Mesenchymal stem cell (in vitro differentiated cells and primary cell): ENCODE results near the gene CACNA1C.

Experiments
- DNase-seq: peaks from one replicate; pipeline ENCODE4 v3.0.0-alpha.2; 2013
- H2AFZ ChIP-seq: one replicate; pipeline ENCODE4 v1.6.1; 2013; ENCODE audit warnings: low read depth, mild to moderate bottlenecking, control low read depth, inconsistent platforms, low read length, moderate library complexity
- H2AK5ac ChIP-seq: 2 replicates; pipeline ENCODE4 v1.6.1; 2013; ENCODE audit warnings: low read length, moderate library complexity, mild to moderate bottlenecking, inconsistent platforms; ENCODE audit not compliant: severe bottlenecking
- H2BK120ac ChIP-seq: one replicate; pipeline ENCODE4 v1.6.1; 2013; ENCODE audit warnings: low read depth, mild to moderate bottlenecking, inconsistent platforms, low read length, moderate library complexity
- H2BK12ac ChIP-seq, 2 experiments: one replicate each; pipeline ENCODE4 v1.6.1; 2013; ENCODE audit warnings: inconsistent platforms in 2 of 2, low read length in 2 of 2, mild to moderate bottlenecking in 2 of 2, moderate library complexity in 2 of 2, control low read depth in 1 of 2
- H2BK15ac ChIP-seq: one replicate; pipeline ENCODE4 v1.6.1; 2013; ENCODE audit warnings: mild to moderate bottlenecking, low read depth, inconsistent platforms; ENCODE audit not compliant: poor library complexity, severe bottlenecking
- H2BK5ac ChIP-seq: 2 replicates; pipeline ENCODE4 v1.6.1; 2013; ENCODE audit warnings: low read depth, mild to moderate bottlenecking, low read length, control low read depth, inconsistent platforms; ENCODE audit not compliant: poor library complexity, severe bottlenecking
- H3K14ac ChIP-seq, 2 experiments: one replicate each; pipeline ENCODE4 v1.6.1; 2013; ENCODE audit warnings: inconsistent platforms in 2 of 2, low read length in 2 of 2, control low read depth in 1 of 2, mild to moderate bottlenecking in 1 of 2, moderate library complexity in 1 of 2
- H3K18ac ChIP-seq, 2 experiments: one replicate each; pipeline ENCODE4 v1.6.1; 2013; ENCODE audit warnings: inconsistent platforms in 2 of 2, low read length in 2 of 2, control low read depth in 1 of 2, low read depth in 1 of 2, mild to moderate bottlenecking in 1 of 2
- H3K23ac ChIP-seq, 2 experiments: one replicate each; pipeline ENCODE4 v1.6.1; 2013; ENCODE audit warnings: inconsistent platforms in 2 of 2, low read length in 2 of 2, mild to moderate bottlenecking in 2 of 2, moderate library complexity in 2 of 2, control low read depth in 1 of 2
- H3K27ac ChIP-seq: 2 replicates; pipeline ENCODE4 v1.5.1; 2013; ENCODE audit warnings: mild to moderate bottlenecking, moderate library complexity, low read length, control low read depth, inconsistent platforms; ENCODE audit not compliant: poor library complexity, severe bottlenecking
- H3K27me3 ChIP-seq, 2 experiments: 2 replicates each; pipeline versions ENCODE4 v1.6.1 to v1.7.0; 2013; ENCODE audit warnings: low read length in 2 of 2, mild to moderate bottlenecking in 2 of 2, moderate library complexity in 2 of 2, control low read depth in 1 of 2, inconsistent platforms in 1 of 2; ENCODE audit not compliant: control insufficient read depth in 1 of 2, insufficient read depth in 1 of 2
- H3K36me3 ChIP-seq, 2 experiments: 2 replicates each; pipeline versions ENCODE4 v1.6.1 to v1.7.0; 2013; ENCODE audit warnings: low read length in 2 of 2, control low read depth in 1 of 2, inconsistent platforms in 1 of 2, low read depth in 1 of 2, mild to moderate bottlenecking in 1 of 2; ENCODE audit not compliant: insufficient read depth in 2 of 2, control insufficient read depth in 1 of 2
- H3K4ac ChIP-seq, 2 experiments: one replicate each; pipeline ENCODE4 v1.6.1; 2013; ENCODE audit warnings: inconsistent platforms in 2 of 2, low read length in 2 of 2, mild to moderate bottlenecking in 2 of 2, moderate library complexity in 2 of 2, control low read depth in 1 of 2, low read depth in 1 of 2
- H3K4me1 ChIP-seq: 2 replicates; pipeline ENCODE4 v1.6.1; 2013; ENCODE audit warnings: low read depth, low read length, control low read depth; ENCODE audit not compliant: control insufficient read depth, insufficient read depth
- H3K4me2 ChIP-seq: 2 replicates; pipeline ENCODE4 v1.6.1; 2013; ENCODE audit warnings: low read length, mild to moderate bottlenecking, inconsistent platforms; ENCODE audit not compliant: poor library complexity, severe bottlenecking
- H3K4me3 ChIP-seq, 2 experiments: 2 replicates each; pipeline versions ENCODE4 v1.5.1 to v1.7.0; 2013; ENCODE audit warnings: low read length in 2 of 2, mild to moderate bottlenecking in 2 of 2, control low read depth in 1 of 2, low read depth in 1 of 2; ENCODE audit not compliant: insufficient read depth in 1 of 2
- H3K79me1 ChIP-seq: replicated peaks from 2 replicates; pipeline ENCODE4 v1.6.1; 2013; ENCODE audit warnings: mild to moderate bottlenecking, control low read depth, low read length, inconsistent platforms; ENCODE audit not compliant: poor library complexity, severe bottlenecking
- H3K9ac ChIP-seq: 2 replicates; pipeline ENCODE4 v1.7.0; 2013; ENCODE audit warnings: mild to moderate bottlenecking, low read length, moderate library complexity
- H3K9me3 ChIP-seq: 2 replicates; pipeline ENCODE4 v1.7.0; 2013; ENCODE audit warnings: mild to moderate bottlenecking, low read length; ENCODE audit not compliant: control insufficient read depth
- H4K8ac ChIP-seq: one replicate; pipeline ENCODE4 v1.6.1; 2013; ENCODE audit warnings: inconsistent platforms, mild to moderate bottlenecking, low read length, moderate library complexity
- H4K91ac ChIP-seq: one replicate; pipeline ENCODE4 v1.6.1; 2013; ENCODE audit warnings: mild to moderate bottlenecking, low read length, inconsistent platforms
- WGBS: methylation state at CpG from one replicate; pipeline ENCODE4 v1.1.7; 2013; ENCODE audit warnings: mixed read lengths; 5-methylcytosine and 5-hydroxymethylcytosine counted together

Gene CACNA1C

DNA sequence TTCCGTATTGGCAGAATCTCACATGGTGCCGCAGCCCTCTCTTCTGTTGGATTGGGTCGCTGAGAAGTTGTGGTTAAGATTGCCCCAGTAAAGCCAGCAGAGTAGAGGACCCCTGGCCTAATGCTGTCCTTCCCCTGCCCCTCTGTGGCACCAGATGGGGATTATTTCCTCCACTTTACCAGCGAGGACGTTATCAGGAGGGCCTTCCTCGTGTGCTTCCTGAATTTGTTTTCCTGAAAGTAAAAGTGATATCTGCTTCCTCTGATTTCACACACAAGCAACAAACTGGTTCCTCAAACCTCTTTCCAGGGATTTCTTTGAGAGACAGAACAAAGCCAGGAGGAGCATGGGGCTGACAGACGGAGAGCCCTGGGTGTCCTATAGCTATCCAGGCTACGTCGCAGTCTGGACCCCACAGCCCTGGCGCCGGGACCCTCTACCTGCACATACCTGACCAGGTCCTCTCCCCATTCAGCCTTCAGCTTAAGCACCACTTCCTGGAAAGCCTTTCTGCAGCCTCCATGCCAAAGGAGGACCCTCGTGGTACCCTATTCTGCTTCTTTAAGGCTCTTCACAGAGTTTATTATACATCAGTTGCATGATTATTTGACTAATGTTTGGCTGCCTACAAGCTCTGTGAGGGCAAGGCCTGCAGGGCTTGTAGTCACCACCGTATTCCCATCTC lies 427.2 kb downstream of the CACNA1C start:
- no peak overlapping the region for H3K4me2 ChIP-seq
- no peak overlapping the region for H2BK12ac ChIP-seq
- no peak overlapping the region for H3K23ac ChIP-seq
- DNase-seq: no peak
- no peak overlapping the region for H4K8ac ChIP-seq
- no peak overlapping the region for H2BK15ac ChIP-seq
- H2BK5ac ChIP-seq: no peak overlapping the region
- H3K4ac ChIP-seq: no peak overlapping the region
- no peaks in the 10 kb centered on the region for H3K4me1 ChIP-seq
- no peak overlapping the region for H2AK5ac ChIP-seq
- no peak overlapping the region for H3K18ac ChIP-seq
- no peak overlapping the region for H2AFZ ChIP-seq
- H3K27ac ChIP-seq: no peak overlapping the region
- H3K4me3 ChIP-seq: no peak overlapping the region
- H2BK120ac ChIP-seq: no peak overlapping the region
- peaks cover 0 to 21% of the 10 kb centered on the region in 2 experiments for H3K36me3 ChIP-seq
- no peak overlapping the region for H3K9ac ChIP-seq
- no peak overlapping the region for H4K91ac ChIP-seq
- peaks cover 0 to 22% of the 10 kb centered on the region in 2 experiments for H3K27me3 ChIP-seq
- H3K9me3 ChIP-seq: no peaks in the 10 kb centered on the region
- H3K14ac ChIP-seq: no peak overlapping the region
- no peaks in the 10 kb centered on the region for H3K79me1 ChIP-seq
- 95% methylated on average over 12 of the region's 13 CpGs for WGBS

DNA sequence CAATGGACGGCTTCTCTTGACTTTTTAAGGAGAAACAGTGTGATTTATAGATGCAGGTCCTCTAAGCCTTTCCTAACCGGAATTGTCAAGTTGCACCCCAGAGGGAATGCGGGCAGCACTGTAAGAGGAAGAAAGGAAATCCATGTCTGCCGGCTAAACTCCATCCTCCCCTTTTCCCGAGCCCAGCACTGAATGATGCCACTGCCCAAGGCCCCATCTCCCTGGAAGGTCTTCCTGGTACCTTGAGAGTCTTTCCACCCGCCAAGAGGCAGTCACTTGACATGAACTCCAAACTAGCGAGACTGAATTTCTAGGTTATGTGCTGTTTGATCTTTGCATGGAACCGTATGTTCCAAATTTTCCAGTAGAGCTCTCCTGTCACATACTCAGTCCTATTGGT lies 428.6 kb downstream of the CACNA1C start:
- WGBS: 86% methylated on average over 8 of the region's 8 CpGs
- H3K23ac ChIP-seq: no peak overlapping the region
- H3K4me2 ChIP-seq: no peak overlapping the region
- no peak overlapping the region for H4K91ac ChIP-seq
- no peak overlapping the region for H2BK12ac ChIP-seq
- H3K4me1 ChIP-seq: no peaks in the 10 kb centered on the region
- no peak overlapping the region for H2AFZ ChIP-seq
- H3K27ac ChIP-seq: no peak overlapping the region
- no peak for DNase-seq
- H4K8ac ChIP-seq: no peak overlapping the region
- H3K4ac ChIP-seq: no peak overlapping the region
- no peak overlapping the region for H3K9ac ChIP-seq
- no peak overlapping the region for H3K18ac ChIP-seq
- H3K36me3 ChIP-seq: peaks cover 0 to 30% of the 10 kb centered on the region in 2 experiments
- H3K79me1 ChIP-seq: no peaks in the 10 kb centered on the region
- H3K27me3 ChIP-seq: peaks cover 0 to 17% of the 10 kb centered on the region in 2 experiments
- no peak overlapping the region for H3K14ac ChIP-seq
- H3K9me3 ChIP-seq: no peaks in the 10 kb centered on the region
- no peak overlapping the region for H3K4me3 ChIP-seq
- H2AK5ac ChIP-seq: no peak overlapping the region
- no peak overlapping the region for H2BK15ac ChIP-seq
- no peak overlapping the region for H2BK5ac ChIP-seq
- no peak overlapping the region for H2BK120ac ChIP-seq

DNA sequence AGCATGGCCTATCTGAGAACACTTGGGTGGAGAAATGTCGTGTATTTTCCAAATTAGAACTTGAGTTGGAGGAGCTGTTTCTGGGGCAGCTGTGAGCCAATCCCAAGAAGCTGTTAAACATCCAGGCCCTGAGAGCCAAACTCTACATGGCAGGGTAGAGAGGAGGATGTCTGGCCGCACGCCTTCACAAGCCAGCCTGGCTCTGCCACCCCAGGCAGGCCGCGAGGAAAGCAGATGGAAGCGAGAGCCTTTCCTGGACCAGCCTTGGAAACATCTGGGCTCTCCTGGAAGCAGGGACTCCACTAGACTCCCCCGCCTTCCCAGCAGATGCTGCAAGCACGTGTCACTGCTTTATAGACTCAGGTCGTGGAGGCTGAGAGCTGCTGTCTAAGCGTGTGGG lies 429.2 kb downstream of the CACNA1C start:
- H3K36me3 ChIP-seq: peaks cover 0 to 36% of the 10 kb centered on the region in 2 experiments
- no peaks in the 10 kb centered on the region for H3K79me1 ChIP-seq
- H3K9me3 ChIP-seq: no peaks in the 10 kb centered on the region
- no peak overlapping the region for H2BK12ac ChIP-seq
- WGBS: 92% methylated on average over 10 of the region's 10 CpGs
- no peak overlapping the region for H3K27ac ChIP-seq
- no peak for DNase-seq
- no peak overlapping the region for H2AFZ ChIP-seq
- no peak overlapping the region for H4K8ac ChIP-seq
- H3K14ac ChIP-seq: peak overlapping the region in 1 of 2 experiments; percentile 11
- H2AK5ac ChIP-seq: no peak overlapping the region
- no peak overlapping the region for H2BK5ac ChIP-seq
- no peak overlapping the region for H3K4me3 ChIP-seq
- H4K91ac ChIP-seq: no peak overlapping the region
- H3K4me1 ChIP-seq: no peaks in the 10 kb centered on the region
- H3K27me3 ChIP-seq: peaks cover 0 to 17% of the 10 kb centered on the region in 2 experiments
- H2BK15ac ChIP-seq: no peak overlapping the region
- no peak overlapping the region for H3K9ac ChIP-seq
- H3K23ac ChIP-seq: no peak overlapping the region
- H3K18ac ChIP-seq: no peak overlapping the region
- no peak overlapping the region for H2BK120ac ChIP-seq
- no peak overlapping the region for H3K4ac ChIP-seq
- H3K4me2 ChIP-seq: no peak overlapping the region

DNA sequence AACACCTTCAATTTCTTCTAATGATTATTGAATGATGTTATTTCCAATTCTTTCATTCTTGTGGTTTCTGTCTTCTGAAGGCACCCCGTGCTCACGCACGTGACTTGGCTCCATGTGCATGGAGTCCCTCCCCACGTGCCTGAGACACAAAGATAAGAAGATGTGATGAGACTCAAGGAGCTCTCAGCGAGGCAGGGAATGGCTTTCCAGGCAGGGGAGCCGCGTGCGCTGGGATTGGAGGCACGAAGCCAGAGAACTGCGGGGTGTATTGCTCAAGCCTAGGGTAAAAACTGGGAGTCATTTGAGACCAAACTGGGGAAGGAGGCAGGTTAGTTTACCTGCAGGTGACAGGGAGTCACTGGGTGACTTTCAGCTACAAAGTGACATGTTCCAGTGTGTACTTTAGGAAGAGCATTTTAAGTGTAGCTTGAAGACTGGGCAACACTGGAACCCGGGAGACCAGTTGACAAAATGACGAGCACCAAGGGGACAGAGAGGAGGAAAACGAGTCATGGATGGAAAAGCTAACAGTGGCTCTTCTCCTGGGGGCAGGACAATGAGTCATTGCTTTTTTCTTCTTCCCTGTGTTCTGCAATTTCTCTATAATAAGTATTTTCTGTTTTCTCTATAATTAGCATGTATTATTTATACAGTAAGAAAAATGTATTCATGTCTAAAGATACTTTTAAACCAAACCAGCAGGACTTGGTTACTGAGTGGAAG lies 430.3 kb downstream of the CACNA1C start:
- H2BK5ac ChIP-seq: no peak overlapping the region
- H3K27me3 ChIP-seq: peaks cover 0 to 16% of the 10 kb centered on the region in 2 experiments
- no peak for DNase-seq
- H3K18ac ChIP-seq: no peak overlapping the region
- H3K9me3 ChIP-seq: no peaks in the 10 kb centered on the region
- 85% methylated on average over 13 of the region's 13 CpGs for WGBS
- H3K4ac ChIP-seq: no peak overlapping the region
- H3K14ac ChIP-seq: no peak overlapping the region
- H3K4me1 ChIP-seq: no peaks in the 10 kb centered on the region
- no peak overlapping the region for H3K23ac ChIP-seq
- no peak overlapping the region for H4K91ac ChIP-seq
- no peak overlapping the region for H4K8ac ChIP-seq
- H2BK120ac ChIP-seq: no peak overlapping the region
- H3K36me3 ChIP-seq: peaks cover 0 to 45% of the 10 kb centered on the region in 2 experiments
- H3K4me3 ChIP-seq: no peak overlapping the region
- no peak overlapping the region for H2AFZ ChIP-seq
- H3K4me2 ChIP-seq: no peak overlapping the region
- H2AK5ac ChIP-seq: no peak overlapping the region
- H2BK15ac ChIP-seq: no peak overlapping the region
- no peaks in the 10 kb centered on the region for H3K79me1 ChIP-seq
- no peak overlapping the region for H3K9ac ChIP-seq
- no peak overlapping the region for H2BK12ac ChIP-seq
- H3K27ac ChIP-seq: no peak overlapping the region
